ENCODE measurements around the gene MAGI1. TPM values are rescaled to one million over a fixed set of nuclear protein-coding genes. Genes with fewer than 3 reads are reported as not detected.

MAGI1 gene
- total RNA-seq, 1 experiment from 2014 or later, result 0.77 TPM

DNA sequence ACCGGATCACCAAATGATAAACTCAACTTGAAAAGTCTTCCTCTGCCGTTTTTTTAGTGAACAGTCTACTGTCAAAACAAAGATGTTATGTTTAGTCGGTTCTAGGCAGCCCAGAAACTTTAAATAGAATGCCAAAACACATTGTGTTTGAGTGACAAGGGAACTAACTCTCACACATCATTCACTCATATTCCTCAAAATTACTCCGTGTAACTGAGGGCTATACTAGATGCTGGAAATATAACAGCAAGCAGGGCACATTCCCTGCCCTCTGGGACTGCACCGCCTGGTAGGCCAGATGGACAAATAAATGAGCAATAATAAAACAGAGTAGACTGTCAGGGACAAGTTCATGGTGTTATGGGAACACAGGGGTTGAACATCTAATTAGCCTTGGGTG is 251.4 kb downstream of the MAGI1 start:
- no peak for DNase-seq (ENCODE audit: low read depth, low spot score)
- in situ Hi-C loops (cut with HindIII; ENCODE audit: low pct_unique_long_range_greater_than_20kb, low sequenced_read_pairs), result no loop called here

DNA sequence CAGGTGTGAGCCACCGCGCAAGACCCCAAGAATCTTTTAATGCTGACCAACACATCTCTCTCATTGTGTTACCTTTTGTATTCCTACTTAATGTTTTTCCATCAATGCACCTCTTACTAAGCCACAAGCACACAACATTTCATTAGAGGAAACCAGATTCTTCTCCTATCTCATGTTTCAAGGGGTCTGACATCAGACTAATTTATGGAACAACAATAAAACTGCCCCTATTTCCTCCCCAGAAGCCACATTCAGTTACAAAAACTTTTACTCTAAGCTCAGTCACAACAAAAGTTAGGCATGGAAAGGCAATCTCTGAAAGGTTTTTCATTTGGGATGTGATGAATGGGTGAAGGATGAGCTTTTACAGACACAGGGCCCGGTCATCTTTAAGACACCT is 251.8 kb downstream of the MAGI1 start:
- in situ Hi-C loops (cut with HindIII; ENCODE audit: low pct_unique_long_range_greater_than_20kb, low sequenced_read_pairs), result no loop called here
- DNase-seq (ENCODE audit: low read depth, low spot score), result no peak

DNA sequence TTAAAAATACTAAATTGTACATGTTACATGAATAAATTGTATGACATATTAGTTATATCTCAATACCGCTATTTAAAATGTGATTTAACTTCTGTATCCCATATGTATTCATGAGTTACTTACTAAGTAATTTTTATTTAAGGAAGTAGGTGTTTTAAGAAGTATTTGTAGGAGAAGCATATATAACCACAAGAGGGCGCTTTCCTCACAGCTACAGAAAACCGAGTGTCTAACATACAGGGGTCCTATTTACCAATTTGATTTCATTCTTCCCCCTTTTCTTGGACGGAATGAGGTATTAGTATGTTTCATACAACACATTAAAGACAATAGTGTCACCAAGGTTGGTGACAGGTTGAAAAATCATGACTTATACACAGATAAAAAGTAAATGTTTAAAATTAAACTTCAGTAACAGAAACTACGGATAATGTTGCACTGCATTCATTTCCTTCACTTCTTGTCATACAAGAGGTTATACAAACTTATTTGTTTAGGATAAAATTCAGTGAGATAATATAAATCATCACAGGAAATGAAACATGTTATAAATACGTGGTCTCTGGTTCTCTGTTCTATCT is 253.6 kb downstream of the MAGI1 start:
- peak; percentile 68 for DNase-seq (ENCODE audit: low read depth, low spot score)
- in situ Hi-C loops (cut with HindIII; ENCODE audit: low pct_unique_long_range_greater_than_20kb, low sequenced_read_pairs), result no loop called here

DNA sequence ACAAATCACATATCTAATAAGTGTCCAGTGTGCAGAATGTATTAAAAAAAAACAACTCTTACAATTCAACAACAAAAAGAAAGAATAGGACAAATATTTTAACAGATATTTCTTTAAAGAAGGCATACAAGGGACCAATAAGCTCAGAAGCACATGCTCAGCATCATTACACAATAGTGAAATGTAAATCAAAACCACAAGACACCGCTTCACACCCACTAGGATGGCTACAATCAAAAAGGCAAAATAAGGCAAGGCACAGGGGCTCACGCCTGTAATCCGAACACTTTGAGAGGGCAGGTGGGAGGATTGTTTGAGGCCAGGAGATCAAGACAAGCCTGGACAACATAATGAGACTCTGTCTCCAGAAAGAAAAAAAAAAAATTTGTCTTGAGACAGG is 255.6 kb downstream of the MAGI1 start:
- DNase-seq (ENCODE audit: low read depth, low spot score), result no peak
- in situ Hi-C loops (cut with HindIII; ENCODE audit: low pct_unique_long_range_greater_than_20kb, low sequenced_read_pairs), result no loop called here

GRCh38 chr3:65781594-65781993 is 257.1 kb downstream of the MAGI1 start:
- DNase-seq (ENCODE audit: low read depth, low spot score), result no peak
- in situ Hi-C loops (cut with HindIII; ENCODE audit: low pct_unique_long_range_greater_than_20kb, low sequenced_read_pairs), result no loop called here

DNA sequence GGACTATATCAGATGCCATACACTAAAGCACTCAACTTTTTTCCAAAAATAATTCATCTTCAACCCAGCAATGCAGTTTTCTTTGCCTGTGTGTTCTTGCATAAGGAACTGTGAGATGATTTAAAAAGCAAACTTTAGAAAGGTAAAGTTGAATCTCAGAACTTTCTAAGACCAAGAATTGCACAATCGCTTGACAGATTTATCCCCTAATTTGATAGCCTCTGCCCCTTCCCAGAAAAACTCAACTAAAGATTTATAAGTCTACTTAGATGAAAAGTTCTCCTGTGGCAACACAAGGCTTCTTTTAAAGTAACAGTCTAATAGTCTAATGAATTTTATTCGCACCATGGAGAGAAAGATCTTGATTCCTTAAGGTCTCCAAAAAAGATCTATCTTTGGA is 259.3 kb downstream of the MAGI1 start:
- in situ Hi-C loops (cut with HindIII; ENCODE audit: low pct_unique_long_range_greater_than_20kb, low sequenced_read_pairs), result no loop called here
- DNase-seq (ENCODE audit: low read depth, low spot score), result no peak

- no peak for DNase-seq (ENCODE audit: low read depth, low spot score)
- in situ Hi-C loops (cut with HindIII; ENCODE audit: low pct_unique_long_range_greater_than_20kb, low sequenced_read_pairs), result no loop called here
Observed at GRCh38 chr3:65778968-65779367, 259.8 kb downstream of the MAGI1 start.

GRCh38 chr3:65777050-65777449 is 261.7 kb downstream of the MAGI1 start:
- in situ Hi-C loops (cut with HindIII; ENCODE audit: low pct_unique_long_range_greater_than_20kb, low sequenced_read_pairs), result no loop called here
- DNase-seq (ENCODE audit: low read depth, low spot score), result no peak

DNA sequence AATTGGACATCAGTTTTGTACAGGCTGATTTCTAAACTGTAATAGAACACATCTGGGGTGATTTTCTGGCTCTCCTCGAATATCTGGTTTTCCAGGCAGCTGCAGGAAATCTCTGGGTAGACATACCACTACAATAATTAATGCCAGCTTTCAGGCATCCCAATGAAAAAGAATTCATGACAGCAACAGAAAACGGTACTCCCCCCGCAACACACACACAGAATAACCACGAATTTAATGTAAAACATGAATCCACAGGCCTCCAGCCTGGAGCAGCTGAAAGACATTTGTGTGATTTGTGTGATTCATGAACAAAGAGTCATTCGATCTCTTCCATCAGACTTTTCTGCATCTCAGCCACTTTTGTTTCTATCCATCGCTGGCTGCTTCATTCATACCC is 262.2 kb downstream of the MAGI1 start:
- DNase-seq (ENCODE audit: low read depth, low spot score), result no peak
- in situ Hi-C loops (cut with HindIII; ENCODE audit: low pct_unique_long_range_greater_than_20kb, low sequenced_read_pairs), result no loop called here

GRCh38 chr3:65776081-65776480 is 262.6 kb downstream of the MAGI1 start:
- in situ Hi-C loops (cut with HindIII; ENCODE audit: low pct_unique_long_range_greater_than_20kb, low sequenced_read_pairs), result no loop called here
- no peak for DNase-seq (ENCODE audit: low read depth, low spot score)

- in situ Hi-C loops (cut with HindIII; ENCODE audit: low pct_unique_long_range_greater_than_20kb, low sequenced_read_pairs), result no loop called here
- DNase-seq (ENCODE audit: low read depth, low spot score), result no peak
Observed at GRCh38 chr3:65772758-65773157, 266.0 kb downstream of the MAGI1 start.

DNA sequence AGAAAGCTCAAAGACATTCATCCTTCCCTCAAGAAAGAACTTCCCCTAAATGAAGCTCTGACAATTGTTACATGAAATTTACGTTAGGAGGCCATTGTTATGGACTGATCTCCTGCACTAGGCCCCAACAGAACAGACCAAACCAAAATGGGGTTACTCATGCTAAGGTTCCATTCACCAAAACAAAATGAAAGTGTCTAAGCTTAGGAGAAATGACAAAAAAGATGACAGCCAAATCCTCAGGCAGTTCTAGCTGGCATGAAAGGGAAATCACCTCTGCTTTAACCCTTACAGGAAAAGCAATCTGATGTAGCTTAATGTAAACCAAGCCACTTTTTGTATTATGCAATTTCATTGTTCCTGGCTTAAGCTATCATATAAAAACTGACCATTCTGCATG is 271.2 kb downstream of the MAGI1 start:
- DNase-seq (ENCODE audit: low read depth, low spot score), result no peak
- in situ Hi-C loops (cut with HindIII; ENCODE audit: low pct_unique_long_range_greater_than_20kb, low sequenced_read_pairs), result no loop called here

- DNase-seq (ENCODE audit: low read depth, low spot score), result no peak
- in situ Hi-C loops (cut with HindIII; ENCODE audit: low pct_unique_long_range_greater_than_20kb, low sequenced_read_pairs), result no loop called here
Observed at GRCh38 chr3:65762235-65762580, 276.5 kb downstream of the MAGI1 start.

- DNase-seq (ENCODE audit: low read depth, low spot score), result no peak
- in situ Hi-C loops (cut with HindIII; ENCODE audit: low pct_unique_long_range_greater_than_20kb, low sequenced_read_pairs), result no loop called here
Observed at GRCh38 chr3:65761446-65762234, 277.1 kb downstream of the MAGI1 start.

- in situ Hi-C loops (cut with HindIII; ENCODE audit: low pct_unique_long_range_greater_than_20kb, low sequenced_read_pairs), result no loop called here
- peak; percentile 28 for DNase-seq (ENCODE audit: low read depth, low spot score)
Observed at GRCh38 chr3:65758876-65759598, 279.7 kb downstream of the MAGI1 start.

GRCh38 chr3:65758438-65758837 is 280.3 kb downstream of the MAGI1 start:
- DNase-seq (ENCODE audit: low read depth, low spot score), result no peak
- in situ Hi-C loops (cut with HindIII; ENCODE audit: low pct_unique_long_range_greater_than_20kb, low sequenced_read_pairs), result no loop called here

- in situ Hi-C loops (cut with HindIII; ENCODE audit: low pct_unique_long_range_greater_than_20kb, low sequenced_read_pairs), result no loop called here
- no peak for DNase-seq (ENCODE audit: low read depth, low spot score)
Observed at GRCh38 chr3:65752636-65753035, 286.1 kb downstream of the MAGI1 start.

- in situ Hi-C loops (cut with HindIII; ENCODE audit: low pct_unique_long_range_greater_than_20kb, low sequenced_read_pairs), result no loop called here
- DNase-seq (ENCODE audit: low read depth, low spot score), result peak; percentile 61
Observed at GRCh38 chr3:65751123-65751700, 287.5 kb downstream of the MAGI1 start.

GRCh38 chr3:65749066-65749465 is 289.7 kb downstream of the MAGI1 start:
- in situ Hi-C loops (cut with HindIII; ENCODE audit: low pct_unique_long_range_greater_than_20kb, low sequenced_read_pairs), result no loop called here
- no peak for DNase-seq (ENCODE audit: low read depth, low spot score)
